Keratinocyte (primary cell): Measurements from ENCODE around the gene ASPSCR1. TPM values are rescaled to one million over a fixed set of nuclear protein-coding genes. Genes with fewer than 3 reads are reported as not detected.
A peak's percentile ranks its signal among the peaks of the same experiment; 100 is the strongest.

Experiments
- DNase-seq: peaks from one replicate; pipeline ENCODE4 v3.0.0-alpha.2; 2011; ENCODE audit warnings: low read depth, missing footprints, low spot score
- FAIRE-seq: peaks from 2 replicates; lab custom pipeline; 2011; peaks lifted over from hg19 to GRCh38; lab: Jason Lieb, UNC
- H2AFZ ChIP-seq: 2 replicates; pipeline ENCODE4 v1.6.0; 2012; ENCODE audit warnings: low read length, control low read depth, inconsistent platforms; ENCODE audit not compliant: control insufficient read depth
- H3K27ac ChIP-seq: 2 replicates; pipeline ENCODE4 v1.5.1; 2011; ENCODE audit warnings: low read length; ENCODE audit not compliant: control insufficient read depth, insufficient read depth
- H3K27me3 ChIP-seq: 3 replicates; pipeline ENCODE4 v1.6.0; 2011; ENCODE audit warnings: low read length; ENCODE audit not compliant: control insufficient read depth, insufficient read depth; ENCODE audit errors: extremely low read depth
- H3K36me3 ChIP-seq, 2 experiments: 2 replicates in 1 of 2; 3 replicates in 1 of 2; pipeline ENCODE4 v1.5.1; 2011; ENCODE audit warnings: low read length in 2 of 2, mild to moderate bottlenecking in 1 of 2; ENCODE audit not compliant: control insufficient read depth in 2 of 2, insufficient read depth in 2 of 2; ENCODE audit errors: extremely low read depth in 1 of 2
- H3K4me1 ChIP-seq: 3 replicates; pipeline ENCODE4 v1.5.1; 2011; ENCODE audit warnings: low read length; ENCODE audit not compliant: control insufficient read depth, insufficient read depth; ENCODE audit errors: extremely low read depth
- H3K4me2 ChIP-seq: 3 replicates; pipeline ENCODE4 v1.6.0; 2011; ENCODE audit warnings: low read depth, low read length; ENCODE audit not compliant: control insufficient read depth, insufficient read depth; ENCODE audit errors: extremely low read depth
- H3K4me3 ChIP-seq, 3 experiments: fragments of 200-600 bp in 1 of 3; sonication (generic) in 1 of 3; 2 replicates in 2 of 3; 3 replicates in 1 of 3; pipeline ENCODE4 v1.5.1; 2011 to 2016; ENCODE audit warnings: low read length in 3 of 3, mild to moderate bottlenecking in 3 of 3, control low read depth in 2 of 3, inconsistent platforms in 1 of 3, low read depth in 1 of 3, mixed read lengths in 1 of 3, mixed run types in 1 of 3, moderate library complexity in 1 of 3; ENCODE audit not compliant: control insufficient read depth in 2 of 3, insufficient read depth in 2 of 3; ENCODE audit errors: extremely low read depth in 1 of 3
- H3K79me2 ChIP-seq: 2 replicates; pipeline ENCODE4 v1.6.0; 2012; ENCODE audit warnings: low read length; ENCODE audit not compliant: control insufficient read depth, insufficient read depth
- H3K9ac ChIP-seq: 3 replicates; pipeline ENCODE4 v1.6.0; 2011; ENCODE audit warnings: low read length; ENCODE audit not compliant: control insufficient read depth, insufficient read depth; ENCODE audit errors: extremely low read depth
- H3K9me1 ChIP-seq: 3 replicates; pipeline ENCODE4 v1.6.0; 2011; ENCODE audit warnings: low read length; ENCODE audit not compliant: control insufficient read depth, insufficient read depth; ENCODE audit errors: extremely low read depth
- H3K9me3 ChIP-seq: 2 replicates; pipeline ENCODE4 v1.5.1; 2012; ENCODE audit warnings: low read depth, low read length; ENCODE audit not compliant: control insufficient read depth
- H4K20me1 ChIP-seq: 3 replicates; pipeline ENCODE4 v1.6.0; 2011; ENCODE audit warnings: low read length; ENCODE audit not compliant: control insufficient read depth, insufficient read depth; ENCODE audit errors: extremely low read depth
- CTCF ChIP-seq, 3 experiments: IDR thresholded peaks in 1 of 3; conservative IDR thresholded peaks in 1 of 3; optimal IDR thresholded peaks in 1 of 3; 2 replicates in 2 of 3; 3 replicates in 1 of 3; pipeline versions ENCODE3 to v1.5.1; 2011; ENCODE audit warnings: low read length in 3 of 3, mild to moderate bottlenecking in 3 of 3, moderate library complexity in 2 of 3, control low read depth in 1 of 3, inconsistent platforms in 1 of 3; ENCODE audit not compliant: insufficient read depth in 2 of 3; ENCODE audit errors: extremely low read depth in 1 of 3
- EZH2 ChIP-seq: IDR thresholded peaks from one replicate; pipeline ENCODE4 v1.6.1; 2012; ENCODE audit warnings: inconsistent platforms, mild to moderate bottlenecking, low read length, moderate library complexity
- dilution Hi-C: fragments of 300-500 bp; cut with MboI; formaldehyde crosslinking; loops from one replicate; pipeline ENCODE4 v1.7.0; 2020; ENCODE audit warnings: low sequenced_read_pairs; ENCODE audit not compliant: extremely low pct_ligation_motif_present
- polyA plus RNA-seq, 5 experiments: library from polyadenylated mRNA; depleted of rRNA in 3 of 5; stranded (reverse) in 3 of 5; stranded (forward) in 1 of 5; unstranded in 1 of 5; fragments of >200 nt; gene quantifications; 1 replicate in 1 of 5; 2 replicates in 3 of 5; 3 replicates in 1 of 5; pipeline versions ENCODE4 v1.2.1 to v1.2.3, GENCODE V29; 2011 to 2012; ENCODE audit warnings: missing spikeins in 2 of 5, low read depth in 1 of 5, low replicate concordance in 1 of 5

Gene ASPSCR1
- polyA plus RNA-seq, 1 donor (not counting 4 experiments of a cell fraction or from before 2014, with no cell fraction given) = 5.2 TPM

DNA sequence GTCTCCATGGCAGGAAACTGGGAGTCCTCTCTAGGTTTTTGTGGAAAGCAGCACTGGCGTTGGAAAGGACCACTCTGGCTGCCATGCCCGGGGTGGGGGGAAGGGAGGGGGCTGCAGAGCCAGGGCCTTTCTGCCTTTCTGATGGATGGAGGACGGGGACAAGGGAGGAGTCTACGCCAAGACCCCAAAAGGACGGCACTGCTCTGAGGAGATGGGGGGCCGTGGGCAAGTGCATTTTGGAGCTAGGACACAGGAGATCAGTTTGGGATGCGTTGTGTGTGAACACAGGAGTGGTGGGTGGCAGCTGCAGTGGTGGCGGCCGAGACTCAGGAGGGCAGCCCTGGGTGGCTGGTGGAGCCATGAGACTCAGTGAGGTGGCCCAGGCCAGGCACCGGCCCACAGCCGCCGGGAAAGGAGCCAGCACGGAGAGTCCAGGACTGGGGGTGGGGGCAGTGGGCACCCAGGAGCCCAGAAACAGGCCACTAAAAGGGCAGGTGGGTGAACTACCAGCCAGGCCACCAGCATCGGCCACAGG, 43.2 kb downstream of the ASPSCR1 start:
- TF ChIP-seq EZH2 (no peak), CTCF (optimal IDR thresholded peaks at IDR 0.05 in 1 of 3, IDR thresholded peaks at IDR 0.05 in 1 of 3, conservative IDR thresholded peaks at IDR 0.05 in 1 of 3; ENCODE audit: extremely low read depth in 1 of 3, insufficient read depth in 2 of 3, low read length in 3 of 3) (no peak)
- Histone ChIP-seq H3K9me1 (no peaks in the 10 kb centered on the region), H3K79me2 (peaks cover 5% of the 10 kb centered on the region), H3K36me3 (peaks cover 0 to 4% of the 10 kb centered on the region in 2 experiments), H3K27ac (no peak overlapping the region), H2AFZ (no peak overlapping the region), H3K9ac (no peak overlapping the region), H3K4me2 (peak overlapping the region; percentile 97), H4K20me1 (peaks cover 6% of the 10 kb centered on the region), H3K4me3 (no peak overlapping the region), H3K9me3 (no peaks in the 10 kb centered on the region), H3K4me1 (peaks cover 26% of the 10 kb centered on the region), H3K27me3 (no peaks in the 10 kb centered on the region)
- FAIRE-seq (no peak), DNase-seq (no peak)
- dilution Hi-C loops = no loop called here

DNA sequence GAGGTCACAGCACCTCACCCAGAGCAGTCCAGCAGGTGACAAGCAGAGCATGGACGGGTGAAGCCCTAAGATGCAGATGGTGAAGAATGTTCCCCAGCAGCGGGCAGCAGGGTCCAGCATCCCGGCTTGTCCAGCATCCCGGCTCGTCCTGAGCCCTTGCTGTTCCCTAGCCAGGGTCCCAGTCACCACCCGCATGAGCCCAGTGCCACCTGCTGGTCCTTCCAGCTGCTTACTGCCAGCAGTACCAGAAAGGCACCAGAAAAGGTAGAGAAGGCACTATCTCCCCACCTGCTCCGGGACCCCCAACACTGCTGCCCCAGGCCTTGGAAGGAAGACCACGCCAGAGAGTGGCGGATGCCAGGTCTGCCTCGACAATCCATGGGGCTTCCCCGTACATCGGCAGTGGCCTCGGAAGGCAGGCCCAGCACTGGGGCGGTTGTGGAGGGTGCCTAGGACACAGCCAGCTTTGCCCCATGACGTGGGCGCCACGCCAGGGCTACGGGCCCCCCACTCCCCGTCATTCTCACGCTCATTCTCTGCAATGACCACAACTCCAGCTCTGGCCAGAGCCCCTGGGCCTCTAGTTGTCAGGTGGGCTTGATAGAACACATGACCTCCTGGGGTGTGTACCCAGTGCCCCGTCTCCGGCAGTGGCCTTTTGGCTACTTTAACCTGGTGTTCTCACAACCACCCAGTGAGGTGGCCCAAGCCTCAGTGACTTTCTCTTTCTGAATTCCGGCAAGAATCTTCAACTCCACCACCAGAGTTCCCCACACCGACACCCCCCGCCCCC, 43.9 kb downstream of the ASPSCR1 start:
- H3K36me3 ChIP-seq = peaks cover 0 to 4% of the 10 kb centered on the region in 2 experiments
- peaks cover 5% of the 10 kb centered on the region for H3K79me2 ChIP-seq
- H3K9ac ChIP-seq = peak overlapping the region; percentile 80
- H4K20me1 ChIP-seq = peaks cover 6% of the 10 kb centered on the region
- peak overlapping the region; percentile 73 to 97 (median 85) for H3K4me3 ChIP-seq
- H3K9me3 ChIP-seq = no peaks in the 10 kb centered on the region
- no peak overlapping the region for H2AFZ ChIP-seq
- no peak for TF ChIP-seq EZH2
- peak; percentile 80 to 90 (median 88) for TF ChIP-seq CTCF (optimal IDR thresholded peaks at IDR 0.05 in 1 of 3, IDR thresholded peaks at IDR 0.05 in 1 of 3, conservative IDR thresholded peaks at IDR 0.05 in 1 of 3; ENCODE audit: extremely low read depth in 1 of 3, insufficient read depth in 2 of 3, low read length in 3 of 3)
- no peaks in the 10 kb centered on the region for H3K27me3 ChIP-seq
- H3K27ac ChIP-seq = no peak overlapping the region
- FAIRE-seq = peak; percentile 75
- dilution Hi-C loops = no loop called here
- no peaks in the 10 kb centered on the region for H3K9me1 ChIP-seq
- DNase-seq = no peak
- peak overlapping the region; percentile 97 for H3K4me2 ChIP-seq
- H3K4me1 ChIP-seq = peaks cover 26% of the 10 kb centered on the region
